K562 (cell line): ENCODE results near the gene CNTN6. TPM values are rescaled to one million over a fixed set of nuclear protein-coding genes. Genes with fewer than 3 reads are reported as not detected.

Source experiments
- ATAC-seq: fragments of 200-7000 bp; cut with Tn5 transposase; 3 replicates; pipeline ENCODE4 v1.9.1; 2020; ENCODE audit warnings: moderate library complexity
- BruUV-seq: library from RNA; stranded (reverse); fragments of 400-500 nt; replicated peaks from 2 replicates; lab custom pipeline; 2021; lab: Mats Ljungman, UMichigan
- CTCF ChIA-PET: fragments of 300-600 bp; formaldehyde crosslinking; extraction: SDS; loops from one replicate; lab custom pipeline; 2021; ENCODE audit warnings: low intra/inter-chr PET ratio; lab: Yijun Ruan, JAX
- POLR2A ChIA-PET: fragments of 300-600, 350-650 bp; sonication (Branson Sonifier 250); formaldehyde crosslinking; extraction: SDS; loops from one replicate; lab custom pipeline; 2021; ENCODE audit warnings: antibody characterized with exemption, inconsistent platforms; lab: Yijun Ruan, JAX
- DNase-seq, 4 experiments: peaks; one replicate each; pipeline versions ENCODE4 v3.0.0 to v3.0.0-alpha.2; 2011 to 2018; ENCODE audit warnings: low spot score in 3 of 4, mixed read lengths in 3 of 4; ENCODE audit errors: extremely low read depth in 1 of 4
- FAIRE-seq: peaks from 2 replicates; lab custom pipeline; 2011; peaks lifted over from hg19 to GRCh38; lab: Jason Lieb, UNC
- H2AFZ ChIP-seq: 2 replicates; pipeline ENCODE4 v1.6.0; 2011; ENCODE audit warnings: low read depth, low read length, control low read depth, inconsistent platforms
- H3K27ac ChIP-seq: fragments of 200-600 bp; 3 replicates; pipeline ENCODE4 v1.8.0; 2011; ENCODE audit warnings: low read depth, mild to moderate bottlenecking, control low read depth, inconsistent platforms, low read length, moderate library complexity, mixed read lengths; ENCODE audit errors: extremely low read depth
- H3K27me3 ChIP-seq, 2 experiments: fragments of 300-600 bp in 1 of 2; 2 replicates in 1 of 2; 3 replicates in 1 of 2; pipeline versions ENCODE4 v1.6.0 to v1.8.0; 2011; ENCODE audit warnings: inconsistent platforms in 2 of 2, low read length in 2 of 2, mild to moderate bottlenecking in 1 of 2, mixed read lengths in 1 of 2, moderate library complexity in 1 of 2; ENCODE audit not compliant: control insufficient read depth in 2 of 2, insufficient read depth in 2 of 2
- H3K36me3 ChIP-seq: fragments of 300-600 bp; 3 replicates; pipeline ENCODE4 v1.8.0; 2011; ENCODE audit warnings: mild to moderate bottlenecking, low read length, inconsistent platforms; ENCODE audit not compliant: control insufficient read depth, insufficient read depth
- H3K4me1 ChIP-seq, 2 experiments: fragments of 200-600 bp in 1 of 2; replicated peaks in 1 of 2; 2 replicates in 1 of 2; 3 replicates in 1 of 2; pipeline versions ENCODE4 v1.5.1 to v1.8.0; 2011; ENCODE audit warnings: inconsistent platforms in 2 of 2, low read length in 2 of 2, mild to moderate bottlenecking in 1 of 2, mixed read lengths in 1 of 2, moderate library complexity in 1 of 2; ENCODE audit not compliant: control insufficient read depth in 2 of 2, insufficient read depth in 2 of 2
- H3K4me2 ChIP-seq: 2 replicates; pipeline ENCODE4 v1.6.1; 2011; ENCODE audit warnings: low read length, control low read depth, inconsistent platforms, mixed read lengths; ENCODE audit not compliant: insufficient read depth
- H3K4me3 ChIP-seq: fragments of 200-600 bp; sonication (generic), shearing (Covaris generic); 2 replicates; pipeline ENCODE4 v1.5.1; 2016; ENCODE audit warnings: control low read depth, inconsistent platforms
- H3K79me2 ChIP-seq: fragments of 200-600 bp; 3 replicates; pipeline ENCODE4 v1.8.0; 2011; ENCODE audit warnings: low read length, inconsistent platforms; ENCODE audit not compliant: control insufficient read depth, insufficient read depth
- H3K9ac ChIP-seq, 2 experiments: 2 replicates each; pipeline versions ENCODE4 v1.6.0 to v1.6.1; 2011; ENCODE audit warnings: low read depth in 2 of 2, low read length in 2 of 2, control low read depth in 1 of 2, inconsistent platforms in 1 of 2, mild to moderate bottlenecking in 1 of 2, mixed read lengths in 1 of 2; ENCODE audit not compliant: insufficient read depth in 1 of 2
- H3K9me1 ChIP-seq: one replicate; pipeline ENCODE4 v1.6.0; 2011; ENCODE audit warnings: inconsistent platforms, mild to moderate bottlenecking, low read length, moderate library complexity; ENCODE audit not compliant: control insufficient read depth, insufficient read depth
- H3K9me3 ChIP-seq: replicated peaks from 2 replicates; pipeline ENCODE4 v1.5.1; 2011; ENCODE audit warnings: low read depth, low read length, inconsistent platforms; ENCODE audit not compliant: control insufficient read depth, insufficient read depth
- H4K20me1 ChIP-seq: replicated peaks from 2 replicates; pipeline ENCODE4 v1.6.1; 2011; ENCODE audit warnings: low read length, inconsistent platforms, mixed read lengths; ENCODE audit not compliant: control insufficient read depth, insufficient read depth
- CEBPG ChIP-seq, 3 experiments: fragments of 200-800 bp in 1 of 3; sonication (Bioruptor generic) in 1 of 3; sonication (generic) in 1 of 3; formaldehyde crosslinking in 1 of 3; IDR thresholded peaks in 2 of 3; conservative IDR thresholded peaks in 1 of 3; 2 replicates each; pipeline versions ENCODE4 v1.6.1 to v1.8.0; 2016 to 2022; ENCODE audit warnings: missing compliant biosample characterization in 2 of 3, missing genetic modification characterization in 2 of 3, mild to moderate bottlenecking in 1 of 3, missing genetic modification reagents in 1 of 3
- TFE3 ChIP-seq: fragments of 450-650 bp; formaldehyde crosslinking; IDR thresholded peaks from 2 replicates; pipeline ENCODE4 v1.4.0; 2020; ENCODE audit warnings: mild to moderate bottlenecking, mixed read lengths
- ZNF277 ChIP-seq: fragments of 250-450 bp; sonication (Bioruptor Pico); IDR thresholded peaks from 2 replicates; pipeline ENCODE4 v1.8.0; 2022; ENCODE audit warnings: inconsistent platforms, mild to moderate bottlenecking, moderate library complexity, borderline replicate concordance
- WGBS: fragments of 100-300 bp; shearing (Covaris generic); methylation state at CpG from one replicate; pipeline ENCODE4 v1.1.6; 2016; ENCODE audit warnings: low coverage, mixed read lengths; ENCODE audit not compliant: insufficient coverage; ENCODE audit errors: missing lambda C conversion rate; 5-methylcytosine and 5-hydroxymethylcytosine counted together
- in situ Hi-C: fragments of 300-500 bp; cut with MboI; formaldehyde crosslinking; loops from 4 replicates; pipeline ENCODE4 v1.15.0; 2018; ENCODE audit warnings: inconsistent platforms, mixed read lengths
- intact Hi-C: fragments of 100-400 bp; cut with micrococcal nuclease; formaldehyde crosslinking; loops from 2 replicates; pipeline ENCODE4 v1.14.2; 2022
- polyA plus RNA-seq, 8 experiments: library from polyadenylated mRNA; depleted of rRNA in 4 of 8; stranded (reverse) in 5 of 8; unstranded in 3 of 8; fragments of >200 nt; fragmentation: Nextera tagmentation in 2 of 8; fragmentation: Illumina TruSeq in 1 of 8; extraction: Ambion mirVana in 2 of 8; extraction: Trizol in 1 of 8; gene quantifications; 2 replicates each; pipeline versions ENCODE4 v1.2.1 to v1.2.3, GENCODE V29; 2011 to 2014; ENCODE audit warnings: inconsistent platforms in 1 of 8, missing spikeins in 1 of 8
- total RNA-seq, 7 experiments: library from RNA; depleted of rRNA in 6 of 7; stranded (reverse); fragments of >200 nt in 6 of 7; fragmentation: Illumina TruSeq in 2 of 7; extraction: Trizol in 2 of 7; gene quantifications; 2 replicates each; pipeline versions ENCODE4 v1.2.1 to v1.2.3, GENCODE V29; 2011 to 2021; ENCODE audit warnings: low replicate concordance in 1 of 7

The CNTN6 gene
- total and polyA plus RNA-seq, 9 of the 15 experiments (the other 6 are each of a cell fraction or from before 2014, with no cell fraction given), result not detected

- no peak for FAIRE-seq
- in situ Hi-C loops (no loop called here), intact Hi-C loops (no loop called here)
- no peak for DNase-seq
- CTCF ChIA-PET, result no interaction called here
- POLR2A ChIA-PET, result no interaction called here
- no peak for TF ChIP-seq ZNF277 (CRISPR knock-in tag)
- TF ChIP-seq TFE3 (CRISPR knock-in tag), result peak; percentile 77
- TF ChIP-seq CEBPG (CRISPR knock-in tag; IDR thresholded peaks at IDR 0.05), result no peak
- TF ChIP-seq CEBPG (tag; conservative IDR thresholded peaks at IDR 0.05 in 1 of 2, IDR thresholded peaks at IDR 0.05 in 1 of 2), result no peak
- no peak overlapping the region for H3K4me3 ChIP-seq
- no peaks in the 10 kb centered on the region for H3K79me2 ChIP-seq
- H3K36me3 ChIP-seq, result no peaks in the 10 kb centered on the region
- H3K9me3 ChIP-seq, result no peaks in the 10 kb centered on the region; the same call in 1 of the 2 replicates
- H3K4me2 ChIP-seq, result no peak overlapping the region
- no peaks in the 10 kb centered on the region for H3K4me1 ChIP-seq
- 0% methylated on average over 2 of the region's 2 CpGs for WGBS
- no peak overlapping the region for H3K9ac ChIP-seq
- ATAC-seq, result no peak
- no peaks in the 10 kb centered on the region for H3K27me3 ChIP-seq
- H4K20me1 ChIP-seq, result no peaks in the 10 kb centered on the region
- H3K9me1 ChIP-seq, result no peaks in the 10 kb centered on the region
- no peak overlapping the region for H3K27ac ChIP-seq
- no peak overlapping the region for H2AFZ ChIP-seq
- BruUV-seq, result no TSS peak
Measured at GRCh38 chr3:1404270-1404962, 311.6 kb downstream of the CNTN6 start.
